D721Med (cell line): ENCODE data around the gene HS6ST1.
"Not testable (repeated sequence)": the region's sequence is repeated elsewhere in the genome, so short reads cannot be mapped to it uniquely, and the experiment has no call there.

Experiments
- DNase-seq: peaks from one replicate; pipeline ENCODE4 v3.0.0; 2011; ENCODE audit warnings: low spot score; ENCODE audit not compliant: insufficient read length
- FAIRE-seq: peaks from 2 replicates; lab custom pipeline; 2011; peaks lifted over from hg19 to GRCh38; lab: Jason Lieb, UNC
- TF ChIP-seq, protein P1 (sequence below): IDR thresholded peaks from 2 replicates; pipeline ENCODE4 v1.5.1; 2012; ENCODE audit warnings: mild to moderate bottlenecking, control low read depth; ENCODE audit not compliant: insufficient read depth; ENCODE audit errors: missing control alignments

HS6ST1 gene

DNA sequence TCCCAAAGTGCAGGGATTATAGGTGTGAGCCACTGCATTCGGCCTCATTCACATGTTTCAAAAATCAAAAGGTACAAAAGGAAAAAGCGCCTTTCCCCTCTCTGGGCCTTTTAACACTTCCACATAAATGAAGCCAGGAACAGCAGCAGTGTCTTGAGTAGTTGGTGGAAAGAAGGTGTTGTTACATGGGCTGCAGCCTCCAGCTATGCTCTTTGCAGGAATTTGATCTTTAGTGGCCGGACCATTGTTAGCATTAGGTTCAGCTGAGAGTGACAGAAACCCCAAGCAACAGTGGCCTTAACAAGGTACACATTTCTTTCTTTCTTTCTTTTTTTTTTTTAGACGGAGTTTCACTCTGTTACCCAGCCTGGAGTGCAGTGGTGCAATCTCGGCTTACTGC, 59.1 kb downstream of the HS6ST1 start:
- FAIRE-seq (no peak), DNase-seq (no peak)
- TF ChIP-seq, protein P1, sequence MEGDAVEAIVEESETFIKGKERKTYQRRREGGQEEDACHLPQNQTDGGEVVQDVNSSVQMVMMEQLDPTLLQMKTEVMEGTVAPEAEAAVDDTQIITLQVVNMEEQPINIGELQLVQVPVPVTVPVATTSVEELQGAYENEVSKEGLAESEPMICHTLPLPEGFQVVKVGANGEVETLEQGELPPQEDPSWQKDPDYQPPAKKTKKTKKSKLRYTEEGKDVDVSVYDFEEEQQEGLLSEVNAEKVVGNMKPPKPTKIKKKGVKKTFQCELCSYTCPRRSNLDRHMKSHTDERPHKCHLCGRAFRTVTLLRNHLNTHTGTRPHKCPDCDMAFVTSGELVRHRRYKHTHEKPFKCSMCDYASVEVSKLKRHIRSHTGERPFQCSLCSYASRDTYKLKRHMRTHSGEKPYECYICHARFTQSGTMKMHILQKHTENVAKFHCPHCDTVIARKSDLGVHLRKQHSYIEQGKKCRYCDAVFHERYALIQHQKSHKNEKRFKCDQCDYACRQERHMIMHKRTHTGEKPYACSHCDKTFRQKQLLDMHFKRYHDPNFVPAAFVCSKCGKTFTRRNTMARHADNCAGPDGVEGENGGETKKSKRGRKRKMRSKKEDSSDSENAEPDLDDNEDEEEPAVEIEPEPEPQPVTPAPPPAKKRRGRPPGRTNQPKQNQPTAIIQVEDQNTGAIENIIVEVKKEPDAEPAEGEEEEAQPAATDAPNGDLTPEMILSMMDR: no peak

DNA sequence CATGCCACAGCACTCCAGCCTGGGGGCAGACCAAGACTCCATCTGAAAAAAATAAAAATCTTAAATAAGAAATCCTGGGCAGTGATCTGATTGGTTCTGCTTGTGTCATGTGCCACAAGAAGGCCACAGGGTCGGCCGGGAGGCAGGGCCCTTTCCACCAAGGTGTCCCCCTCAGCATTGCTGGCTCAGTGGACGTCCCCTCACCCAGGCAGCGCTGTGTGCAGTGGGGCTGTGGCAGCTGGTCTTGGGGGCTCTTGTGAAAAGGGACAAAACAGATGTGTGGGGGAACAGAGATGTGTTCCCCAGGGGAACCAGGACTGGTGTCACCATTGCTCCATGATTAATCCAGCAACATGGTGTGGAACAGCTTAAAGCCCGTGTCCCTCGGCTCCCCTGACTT, 60.5 kb downstream of the HS6ST1 start:
- DNase-seq (no peak), FAIRE-seq (no peak)
- TF ChIP-seq, protein P1: no peak

DNA sequence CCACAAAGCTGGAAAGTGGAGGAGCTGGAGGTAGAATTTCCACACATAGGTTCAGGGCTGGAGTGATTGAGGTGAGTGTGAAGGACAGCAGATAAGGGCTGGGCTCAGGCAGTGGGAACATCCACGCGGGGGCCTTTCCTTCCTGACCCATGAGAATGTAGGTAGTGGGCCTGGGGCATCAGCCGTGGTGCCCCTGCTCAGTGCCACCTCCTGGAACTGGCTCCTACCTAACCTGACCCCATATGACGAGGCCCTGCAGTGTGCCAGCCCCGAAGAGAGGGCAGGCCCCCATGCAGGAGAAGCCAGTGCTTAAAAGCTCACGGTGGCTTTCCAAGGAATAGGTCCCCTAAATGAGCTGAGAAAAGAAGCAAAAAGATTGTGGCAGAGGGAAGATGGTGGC, 66.2 kb downstream of the HS6ST1 start:
- TF ChIP-seq, protein P1: no peak
- DNase-seq: no peak
- FAIRE-seq: no peak

DNA sequence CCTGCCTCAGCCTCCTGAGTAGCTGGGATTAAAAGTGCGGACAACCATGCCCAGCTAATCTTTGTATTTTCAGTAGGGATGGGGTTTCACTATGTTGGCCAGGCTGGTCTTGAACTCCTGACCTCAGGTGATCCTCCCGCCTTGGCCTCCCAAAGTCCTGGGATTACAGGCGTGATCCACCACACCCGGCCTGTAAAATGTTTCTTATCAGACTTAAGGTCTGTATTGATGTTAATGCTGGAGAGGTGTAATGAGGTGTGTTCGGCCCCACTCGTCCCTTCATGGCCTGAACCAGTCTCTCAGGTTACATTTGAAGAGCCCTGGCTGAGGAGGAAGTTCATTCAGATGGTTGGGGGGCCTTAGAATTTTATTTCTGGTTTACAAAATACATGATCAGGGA, 66.6 kb downstream of the HS6ST1 start:
- DNase-seq, FAIRE-seq: not testable (repeated sequence)

DNA sequence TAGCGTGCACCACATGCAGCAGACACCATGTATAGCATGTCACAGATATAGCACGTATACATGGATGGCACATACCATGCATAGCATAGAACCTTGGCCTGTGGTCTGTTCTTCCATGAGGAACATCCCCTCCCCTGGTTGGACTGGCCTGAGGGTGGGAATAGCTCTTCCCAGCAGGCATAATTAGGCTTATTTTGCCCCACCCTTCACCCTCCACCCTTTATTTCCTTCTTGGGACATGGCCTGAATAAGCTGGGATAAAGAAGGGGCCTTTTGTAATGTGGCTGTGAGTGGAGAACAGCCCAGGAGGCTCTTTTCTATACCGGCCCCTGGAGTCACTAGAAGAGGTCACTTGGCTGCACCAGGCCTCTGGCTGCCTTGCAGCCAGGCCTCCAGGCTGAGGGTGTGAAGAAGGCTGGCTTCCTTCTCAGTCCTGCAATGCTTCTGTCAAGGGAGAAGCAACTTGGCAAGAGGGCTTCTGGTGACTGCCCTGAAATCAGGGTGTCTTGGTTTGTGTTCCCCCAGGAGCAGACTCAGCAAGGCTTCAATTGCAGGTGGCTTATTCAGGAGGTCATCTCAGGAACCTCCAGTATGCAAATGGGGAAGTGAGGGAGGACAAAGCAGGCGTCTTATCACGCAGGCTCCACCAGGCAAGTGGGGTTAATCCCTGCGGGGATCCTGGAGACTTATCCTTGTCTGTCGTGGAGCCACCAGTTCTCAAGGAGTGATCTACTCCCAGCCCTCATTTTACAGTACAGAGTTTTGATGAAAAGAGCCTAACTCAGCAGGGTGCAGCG, 68.2 kb downstream of the HS6ST1 start:
- TF ChIP-seq, protein P1: no peak
- peak; percentile 32 for DNase-seq
- no peak for FAIRE-seq

DNA sequence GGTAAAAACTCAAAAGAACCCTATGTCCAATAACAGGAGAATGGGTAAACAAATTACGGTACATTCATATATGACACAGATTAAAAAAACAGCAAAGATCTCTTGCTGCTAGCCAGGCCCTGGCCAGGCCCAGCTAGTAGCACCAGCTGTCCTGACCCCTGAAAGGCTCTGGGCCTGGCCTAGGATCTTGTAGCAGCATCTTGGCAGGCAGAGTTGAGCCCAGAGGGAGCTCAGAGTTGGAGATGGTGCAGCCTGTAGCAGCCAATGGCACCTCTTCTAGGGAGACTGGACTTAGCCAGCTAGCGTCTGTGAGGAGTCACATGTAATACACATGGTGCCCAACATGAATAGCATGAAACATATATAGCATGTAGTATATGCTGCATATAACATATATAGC, 69.1 kb downstream of the HS6ST1 start:
- DNase-seq (no peak), FAIRE-seq (no peak)
- TF ChIP-seq, protein P1: no peak

DNA sequence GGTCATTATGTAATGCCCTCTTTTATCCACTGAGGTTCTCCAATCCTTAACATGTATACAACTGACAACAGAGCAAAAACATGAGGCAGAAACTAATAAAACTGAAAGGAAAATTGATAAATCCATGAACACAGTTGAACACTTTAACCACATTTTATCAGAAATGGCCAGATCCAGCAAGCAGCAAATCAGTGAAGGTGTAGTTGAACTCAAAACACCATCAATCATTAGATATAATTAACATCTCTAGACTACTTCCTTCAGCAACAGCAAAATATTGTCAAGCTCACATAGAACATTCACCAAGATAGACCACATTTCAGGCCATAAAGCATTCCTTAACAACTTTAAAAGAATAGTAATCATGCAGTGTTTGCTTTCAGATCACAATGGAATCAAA, 72.9 kb downstream of the HS6ST1 start:
- no peak for FAIRE-seq
- TF ChIP-seq, protein P1: no peak

More for the DNA sequence above, 72.9 kb downstream of the HS6ST1 start:
- DNase-seq: no peak
